Measurements from ENCODE around the gene SLC1A1. TPM values are rescaled to one million over a fixed set of nuclear protein-coding genes. Genes with fewer than 3 reads are reported as not detected.

SLC1A1 gene
- total and polyA plus RNA-seq, 2 of the 13 experiments (the other 11 are each of a cell fraction or from before 2014, with no cell fraction given): not detected

- Histone ChIP-seq H3K36me3 (replicated peaks in 1 of 2; ENCODE audit: control insufficient read depth in 1 of 2, insufficient read depth in 2 of 2, low read length in 2 of 2) (no peaks in the 10 kb centered on the region), H4K20me1 (ENCODE audit: insufficient read depth, low read length) (no peaks in the 10 kb centered on the region), H3K79me2 (ENCODE audit: insufficient read depth, low read length) (no peaks in the 10 kb centered on the region), H3K9me3 (ENCODE audit: low read length) (no peaks in the 10 kb centered on the region), H3K27me3 (ENCODE audit: control insufficient read depth in 1 of 2, insufficient read depth in 2 of 2, low read length in 2 of 2) (no peaks in the 10 kb centered on the region; a peak in 1 of 5 replicates), H3K4me3 (replicated peaks in 1 of 3; ENCODE audit: insufficient read depth in 1 of 3, low read depth in 2 of 3, low read length in 3 of 3) (no peak overlapping the region), H3K4me2 (ENCODE audit: low read depth, low read length) (no peak overlapping the region), H3K4me1 (ENCODE audit: insufficient read depth, low read length) (no peaks in the 10 kb centered on the region), H3K27ac (ENCODE audit: extremely low read length, insufficient read depth, low read length) (no peak overlapping the region), H3K9ac (ENCODE audit: insufficient read depth, low read depth, low read length) (no peak overlapping the region), H2AFZ (ENCODE audit: low read length) (no peak overlapping the region)
- ChIA-PET POLR2A (no interaction called here), CTCF (ENCODE audit: low intra/inter-chr PET ratio, low total read pairs) (no interaction called here)
- WGBS (ENCODE audit: low lambda C conversion rate): 17% methylated on average over 3 of the region's 3 CpGs
- FAIRE-seq: no peak
- ATAC-seq: no peak
- no peak for DNase-seq (ENCODE audit: low spot score)
- in situ Hi-C loops (cut with HindIII; ENCODE audit: extremely low pct_ligation_motif_present, low pct_unique_long_range_greater_than_20kb): no loop called here
- TF ChIP-seq TSC22D2 (CRISPR knock-in tag; IDR thresholded peaks at IDR 0.05; ENCODE audit: borderline replicate concordance): no peak
- TF ChIP-seq ELK4 (CRISPR knock-in tag; IDR thresholded peaks at IDR 0.05; ENCODE audit: borderline replicate concordance): no peak
- TF ChIP-seq ZBTB3 (CRISPR knock-in tag; IDR thresholded peaks at IDR 0.05; ENCODE audit: borderline replicate concordance, low read depth): no peak
- no peak for TF ChIP-seq CREB1 (IDR thresholded peaks at IDR 0.05)
- no peak for TF ChIP-seq CREB1 (CRISPR knock-in tag; IDR thresholded peaks at IDR 0.05)
- no peak for TF ChIP-seq ZNF775 (CRISPR knock-in tag; IDR thresholded peaks at IDR 0.05; ENCODE audit: borderline replicate concordance)
- no peak for TF ChIP-seq ZNF83 (CRISPR knock-in tag; IDR thresholded peaks at IDR 0.05; ENCODE audit: borderline replicate concordance)
- no peak for TF ChIP-seq KMT2B (CRISPR knock-in tag; IDR thresholded peaks at IDR 0.05)
- TF ChIP-seq, protein P1, sequence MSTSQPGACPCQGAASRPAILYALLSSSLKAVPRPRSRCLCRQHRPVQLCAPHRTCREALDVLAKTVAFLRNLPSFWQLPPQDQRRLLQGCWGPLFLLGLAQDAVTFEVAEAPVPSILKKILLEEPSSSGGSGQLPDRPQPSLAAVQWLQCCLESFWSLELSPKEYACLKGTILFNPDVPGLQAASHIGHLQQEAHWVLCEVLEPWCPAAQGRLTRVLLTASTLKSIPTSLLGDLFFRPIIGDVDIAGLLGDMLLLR (CRISPR knock-in tag; IDR thresholded peaks at IDR 0.05): no peak
- TF ChIP-seq NKX3-1 (CRISPR knock-in tag; IDR thresholded peaks at IDR 0.05): no peak
- TF ChIP-seq IRX3 (CRISPR knock-in tag; IDR thresholded peaks at IDR 0.05; ENCODE audit: borderline replicate concordance, low read depth): no peak
- intact Hi-C loops (cut with micrococcal nuclease; ENCODE audit: unreplicated experiment): no loop called here
- no TSS peak for BruUV-seq (replicated peaks)
Observed at GRCh38 chr9:4442806-4443205, 47.5 kb upstream of the SLC1A1 start.
